GM06990 (cell line): ENCODE measurements around the gene GSTA4.

Experiments used
- DNase-seq: peaks from one replicate; pipeline ENCODE4 v3.0.0-alpha.2; 2011; ENCODE audit not compliant: insufficient read length; ENCODE audit errors: extremely low read depth
- H3K27me3 ChIP-seq: replicated peaks from 2 replicates; pipeline ENCODE4 v1.6.0; 2011; ENCODE audit warnings: low read length; ENCODE audit not compliant: control insufficient read depth, insufficient read depth
- H3K36me3 ChIP-seq: 2 replicates; pipeline ENCODE4 v1.5.1; 2011; ENCODE audit warnings: low read length; ENCODE audit not compliant: control insufficient read depth, insufficient read depth
- H3K4me3 ChIP-seq: replicated peaks from 2 replicates; pipeline ENCODE4 v1.5.1; 2011; ENCODE audit warnings: low read depth, mild to moderate bottlenecking, control low read depth, low read length
- TF ChIP-seq, protein P1 (sequence below): IDR thresholded peaks from 2 replicates; pipeline ENCODE4 v1.5.1; 2011; ENCODE audit warnings: low read length, control low read depth, mild to moderate bottlenecking, inconsistent platforms; ENCODE audit not compliant: insufficient read depth, poor library complexity, severe bottlenecking

GSTA4 gene

GRCh38 chr6:52983159-52983848, 11.8 kb downstream of the GSTA4 start:
- H3K36me3 ChIP-seq = no peaks in the 10 kb centered on the region
- no peak for DNase-seq
- TF ChIP-seq, protein P1, sequence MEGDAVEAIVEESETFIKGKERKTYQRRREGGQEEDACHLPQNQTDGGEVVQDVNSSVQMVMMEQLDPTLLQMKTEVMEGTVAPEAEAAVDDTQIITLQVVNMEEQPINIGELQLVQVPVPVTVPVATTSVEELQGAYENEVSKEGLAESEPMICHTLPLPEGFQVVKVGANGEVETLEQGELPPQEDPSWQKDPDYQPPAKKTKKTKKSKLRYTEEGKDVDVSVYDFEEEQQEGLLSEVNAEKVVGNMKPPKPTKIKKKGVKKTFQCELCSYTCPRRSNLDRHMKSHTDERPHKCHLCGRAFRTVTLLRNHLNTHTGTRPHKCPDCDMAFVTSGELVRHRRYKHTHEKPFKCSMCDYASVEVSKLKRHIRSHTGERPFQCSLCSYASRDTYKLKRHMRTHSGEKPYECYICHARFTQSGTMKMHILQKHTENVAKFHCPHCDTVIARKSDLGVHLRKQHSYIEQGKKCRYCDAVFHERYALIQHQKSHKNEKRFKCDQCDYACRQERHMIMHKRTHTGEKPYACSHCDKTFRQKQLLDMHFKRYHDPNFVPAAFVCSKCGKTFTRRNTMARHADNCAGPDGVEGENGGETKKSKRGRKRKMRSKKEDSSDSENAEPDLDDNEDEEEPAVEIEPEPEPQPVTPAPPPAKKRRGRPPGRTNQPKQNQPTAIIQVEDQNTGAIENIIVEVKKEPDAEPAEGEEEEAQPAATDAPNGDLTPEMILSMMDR = no peak

DNA sequence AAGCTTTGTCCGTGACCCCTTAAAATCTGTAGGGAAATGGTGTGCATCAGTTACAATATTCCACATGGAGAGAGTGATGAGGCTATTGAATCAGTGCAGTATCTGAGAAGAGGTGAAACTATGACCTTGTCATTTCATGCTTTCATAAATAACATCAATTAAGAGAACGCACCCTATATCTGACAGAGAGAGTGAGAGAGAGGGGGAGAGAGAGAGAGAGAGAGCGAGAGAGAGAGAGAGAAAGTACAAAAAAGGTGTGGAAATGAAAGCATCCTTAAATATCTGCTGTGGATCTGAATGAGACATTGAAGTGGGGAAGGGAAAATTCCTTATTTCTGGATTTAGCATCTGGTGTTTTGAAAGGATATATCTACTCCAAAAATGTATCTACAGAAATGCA, 12.4 kb downstream of the GSTA4 start:
- H3K4me3 ChIP-seq = no peak overlapping the region
- H3K27me3 ChIP-seq = no peaks in the 10 kb centered on the region
- TF ChIP-seq, protein P1 = no peak

More at GRCh38 chr6:52983159-52983848, 11.8 kb downstream of the GSTA4 start:
- no peaks in the 10 kb centered on the region for H3K27me3 ChIP-seq
- no peak overlapping the region for H3K4me3 ChIP-seq

DNA sequence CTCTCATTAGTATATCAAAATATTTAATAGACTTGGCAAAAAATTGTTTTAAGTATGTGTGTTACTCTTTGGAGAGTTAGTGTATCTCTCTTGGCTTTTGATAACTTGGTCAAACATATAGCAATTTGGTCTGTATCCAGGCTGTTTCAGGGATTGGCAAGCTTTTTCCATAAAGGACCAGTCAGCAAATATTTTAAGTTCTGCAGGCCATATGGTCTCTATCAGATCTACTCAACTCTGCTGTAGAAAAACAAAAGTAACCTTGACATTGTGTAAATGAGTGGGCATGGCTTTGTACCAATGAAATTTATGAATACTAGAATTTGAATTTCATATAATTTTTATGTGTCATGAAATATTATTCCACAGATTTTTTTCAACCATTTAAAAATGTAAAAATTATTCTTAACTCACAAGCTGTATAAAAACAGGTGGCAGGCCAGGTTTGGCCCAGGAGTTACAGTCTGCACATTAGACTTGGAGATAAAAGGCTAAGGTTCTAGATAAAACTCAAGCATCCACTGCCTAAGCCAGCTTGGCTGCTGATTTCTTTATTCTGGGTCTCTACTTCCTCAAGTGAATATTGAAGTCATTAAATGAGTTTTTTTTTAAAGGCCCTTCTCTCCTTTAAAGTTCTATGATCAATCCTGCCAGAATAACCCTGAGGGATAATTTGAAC, 13.7 kb downstream of the GSTA4 start:
- no peaks in the 10 kb centered on the region for H3K27me3 ChIP-seq
- TF ChIP-seq, protein P1 = no peak

More for the DNA sequence above, 12.4 kb downstream of the GSTA4 start:
- DNase-seq = no peak
- H3K36me3 ChIP-seq = no peaks in the 10 kb centered on the region

DNA sequence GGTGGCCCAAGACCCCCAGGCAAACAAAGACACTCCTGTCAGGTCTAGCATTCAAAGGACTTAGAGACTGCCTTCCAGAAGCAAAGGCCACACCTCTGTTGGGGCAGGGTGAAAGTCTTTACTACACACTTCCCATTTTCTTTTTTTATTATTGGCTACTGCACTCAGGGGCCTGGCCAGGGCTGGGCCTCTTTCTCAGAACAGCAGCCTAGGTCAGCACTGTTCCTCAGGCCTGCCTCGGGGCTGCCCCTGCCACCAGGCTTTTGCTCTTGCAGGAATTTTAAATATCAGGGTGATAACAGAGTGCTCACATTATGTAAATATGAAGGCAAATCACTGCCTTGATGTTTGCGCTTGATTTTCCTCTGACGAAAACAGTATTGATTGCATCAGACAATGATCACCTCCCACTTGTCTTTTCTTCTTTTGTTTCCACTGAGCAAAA, 18.5 kb downstream of the GSTA4 start:
- TF ChIP-seq, protein P1 = no peak
- peak; percentile 36 for DNase-seq
- Histone ChIP-seq H3K27me3 (no peaks in the 10 kb centered on the region), H3K4me3 (no peak overlapping the region), H3K36me3 (no peaks in the 10 kb centered on the region)

More for the DNA sequence above, 13.7 kb downstream of the GSTA4 start:
- H3K4me3 ChIP-seq = no peak overlapping the region
- H3K36me3 ChIP-seq = no peaks in the 10 kb centered on the region
- no peak for DNase-seq

- Histone ChIP-seq H3K36me3 (no peaks in the 10 kb centered on the region), H3K27me3 (no peaks in the 10 kb centered on the region), H3K4me3 (no peak overlapping the region)
- TF ChIP-seq, protein P1 = no peak
- no peak for DNase-seq
These were observed 18.9 kb downstream of the GSTA4 start for GRCh38 chr6:52976149-52976548.

GRCh38 chr6:52975580-52975979, 19.5 kb downstream of the GSTA4 start:
- Histone ChIP-seq H3K27me3 (no peaks in the 10 kb centered on the region), H3K36me3 (no peaks in the 10 kb centered on the region), H3K4me3 (no peak overlapping the region)
- TF ChIP-seq, protein P1 = no peak
- no peak for DNase-seq
